OCI-LY1 (cell line): ENCODE results near the gene TRPM6.
A peak's percentile ranks its signal among the peaks of the same experiment; 100 is the strongest.

Experiments
- H2AFZ ChIP-seq: fragments of 200-600 bp; sonication (generic), shearing (Covaris generic); 2 replicates; pipeline ENCODE4 v1.6.0; 2014; ENCODE audit warnings: antibody characterized with exemption, mild to moderate bottlenecking, low read length
- H3F3A ChIP-seq: fragments of 200-600 bp; sonication (generic), shearing (Covaris generic); 2 replicates; pipeline ENCODE4 v1.6.0; 2014; ENCODE audit warnings: mild to moderate bottlenecking, antibody characterized with exemption, low read length, moderate library complexity; ENCODE audit not compliant: insufficient read depth
- H3K27ac ChIP-seq: fragments of 200-600 bp; sonication (generic); 2 replicates; pipeline ENCODE4 v1.5.1; 2014; ENCODE audit warnings: low read length, mixed run types, mild to moderate bottlenecking, low read depth; ENCODE audit not compliant: poor library complexity, severe bottlenecking
- H3K27me3 ChIP-seq: fragments of 200-600 bp; sonication (generic); 2 replicates; pipeline ENCODE4 v1.6.0; 2014; ENCODE audit warnings: antibody characterized with exemption, mild to moderate bottlenecking, low read length, moderate library complexity; ENCODE audit not compliant: insufficient read depth
- H3K36me3 ChIP-seq: fragments of 200-600 bp; sonication (generic); 2 replicates; pipeline ENCODE4 v1.6.1; 2014; ENCODE audit warnings: mild to moderate bottlenecking, antibody characterized with exemption, low read length, moderate library complexity, mixed read lengths; ENCODE audit not compliant: insufficient read depth
- H3K4me1 ChIP-seq: fragments of 200-600 bp; sonication (generic); 2 replicates; pipeline ENCODE4 v1.5.1; 2014; ENCODE audit warnings: mild to moderate bottlenecking, low read length, moderate library complexity; ENCODE audit not compliant: insufficient read depth, severe bottlenecking
- H3K4me2 ChIP-seq: fragments of 200-600 bp; sonication (generic), shearing (Covaris generic); 2 replicates; pipeline ENCODE4 v1.6.1; 2014; ENCODE audit warnings: low read length
- H3K4me3 ChIP-seq: fragments of 200-600 bp; sonication (generic); 2 replicates; pipeline ENCODE4 v1.5.1; 2014; ENCODE audit warnings: low read length, low read depth, mild to moderate bottlenecking, mixed read lengths; ENCODE audit not compliant: poor library complexity, severe bottlenecking
- H3K79me2 ChIP-seq: fragments of 200-600 bp; shearing (Covaris generic); 2 replicates; pipeline ENCODE4 v1.6.1; 2016; ENCODE audit warnings: mixed run types, low read length, mixed read lengths; ENCODE audit not compliant: insufficient read depth
- H3K9ac ChIP-seq: fragments of 200-600 bp; sonication (generic), shearing (Covaris generic); 2 replicates; pipeline ENCODE4 v1.6.1; 2014; ENCODE audit warnings: mild to moderate bottlenecking, low read length, mixed read lengths
- H3K9me2 ChIP-seq: fragments of 200-600 bp; sonication (generic), shearing (Covaris generic); 2 replicates; pipeline ENCODE4 v1.6.1; 2014; ENCODE audit warnings: low read depth, mild to moderate bottlenecking, low read length, mixed read lengths
- H3K9me3 ChIP-seq: fragments of 200-600 bp; shearing (Covaris generic); 2 replicates; pipeline ENCODE4 v1.6.1; 2014; ENCODE audit warnings: low read length, mixed read lengths
- H4K20me1 ChIP-seq: fragments of 200-600 bp; sonication (generic), shearing (Covaris generic); 2 replicates; pipeline ENCODE4 v1.6.0; 2016; ENCODE audit warnings: mild to moderate bottlenecking, low read length; ENCODE audit not compliant: insufficient read depth
- EZH2 ChIP-seq: fragments of 200-600 bp; sonication (generic), shearing (Covaris generic); IDR thresholded peaks from 2 replicates; pipeline ENCODE4 v1.8.0; 2017; ENCODE audit warnings: borderline replicate concordance, mixed run types, mild to moderate bottlenecking, antibody characterized with exemption, low read length, moderate library complexity, mixed read lengths
- TF ChIP-seq, protein P1 (sequence below): fragments of 200-600 bp; sonication (generic), shearing (Covaris generic); IDR thresholded peaks from 2 replicates; pipeline ENCODE4 v1.5.1; 2017; ENCODE audit warnings: mild to moderate bottlenecking, antibody characterized with exemption, low read length, moderate library complexity, mixed read lengths

TRPM6 gene

DNA sequence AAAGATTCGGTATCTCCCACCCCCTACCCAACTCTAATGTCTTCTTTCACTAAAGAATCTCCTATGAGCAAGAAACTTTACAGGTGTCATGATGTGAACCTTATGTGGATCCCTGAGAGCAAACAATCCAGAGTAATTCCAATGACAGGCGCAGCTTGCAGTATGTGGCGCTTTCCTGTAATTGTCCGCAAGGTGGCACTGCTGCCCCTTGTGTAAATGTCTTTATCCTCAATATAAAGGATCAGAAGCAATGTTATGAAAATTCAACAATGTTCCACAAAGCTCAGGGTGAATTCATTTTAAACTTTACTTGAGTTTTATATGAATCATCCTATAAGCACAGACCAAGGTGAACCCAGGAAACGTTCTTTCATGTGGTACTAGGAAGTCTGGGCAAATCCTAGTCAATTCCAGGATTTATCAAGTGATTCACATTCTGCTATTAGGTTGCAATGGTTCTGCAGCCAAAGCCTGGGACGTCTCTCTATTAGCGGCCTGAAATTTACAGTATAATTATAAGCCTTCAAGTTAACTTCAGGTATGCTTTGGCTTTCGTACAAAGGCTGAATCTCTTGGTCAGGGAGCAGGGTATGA is 113.7 kb downstream of the TRPM6 start:
- TF ChIP-seq, protein P1, sequence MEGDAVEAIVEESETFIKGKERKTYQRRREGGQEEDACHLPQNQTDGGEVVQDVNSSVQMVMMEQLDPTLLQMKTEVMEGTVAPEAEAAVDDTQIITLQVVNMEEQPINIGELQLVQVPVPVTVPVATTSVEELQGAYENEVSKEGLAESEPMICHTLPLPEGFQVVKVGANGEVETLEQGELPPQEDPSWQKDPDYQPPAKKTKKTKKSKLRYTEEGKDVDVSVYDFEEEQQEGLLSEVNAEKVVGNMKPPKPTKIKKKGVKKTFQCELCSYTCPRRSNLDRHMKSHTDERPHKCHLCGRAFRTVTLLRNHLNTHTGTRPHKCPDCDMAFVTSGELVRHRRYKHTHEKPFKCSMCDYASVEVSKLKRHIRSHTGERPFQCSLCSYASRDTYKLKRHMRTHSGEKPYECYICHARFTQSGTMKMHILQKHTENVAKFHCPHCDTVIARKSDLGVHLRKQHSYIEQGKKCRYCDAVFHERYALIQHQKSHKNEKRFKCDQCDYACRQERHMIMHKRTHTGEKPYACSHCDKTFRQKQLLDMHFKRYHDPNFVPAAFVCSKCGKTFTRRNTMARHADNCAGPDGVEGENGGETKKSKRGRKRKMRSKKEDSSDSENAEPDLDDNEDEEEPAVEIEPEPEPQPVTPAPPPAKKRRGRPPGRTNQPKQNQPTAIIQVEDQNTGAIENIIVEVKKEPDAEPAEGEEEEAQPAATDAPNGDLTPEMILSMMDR, result peak; percentile 92
- TF ChIP-seq EZH2, result no peak
- Histone ChIP-seq H3K27ac (no peak overlapping the region), H3K4me1 (no peaks in the 10 kb centered on the region), H3K9ac (no peak overlapping the region), H3K9me3 (no peaks in the 10 kb centered on the region), H2AFZ (no peak overlapping the region), H3K79me2 (no peaks in the 10 kb centered on the region), H3K9me2 (no peaks in the 10 kb centered on the region), H4K20me1 (no peaks in the 10 kb centered on the region), H3K27me3 (no peaks in the 10 kb centered on the region), H3K36me3 (no peaks in the 10 kb centered on the region), H3F3A (no peaks in the 10 kb centered on the region), H3K4me2 (no peak overlapping the region), H3K4me3 (no peak overlapping the region)

DNA sequence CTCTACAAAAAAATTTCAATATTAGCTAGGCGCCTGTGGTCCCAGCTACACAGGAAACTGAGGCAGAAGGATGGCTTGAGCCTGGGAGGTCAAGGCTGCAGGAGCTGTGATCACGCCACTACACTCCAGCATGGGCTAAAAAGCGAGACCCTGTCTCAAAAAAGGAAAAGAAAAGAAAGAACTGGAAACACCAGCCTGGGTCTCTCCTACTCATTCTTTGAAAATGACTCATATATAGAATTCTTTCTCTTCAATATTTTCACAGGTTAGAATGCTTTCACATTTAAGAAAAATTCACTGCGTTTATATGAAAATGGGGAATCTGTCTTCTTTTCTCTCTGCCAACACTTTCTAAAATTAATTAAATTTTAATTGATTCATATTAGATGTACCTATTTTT is 115.6 kb downstream of the TRPM6 start:
- Histone ChIP-seq H3K27ac (no peak overlapping the region), H3K4me1 (no peaks in the 10 kb centered on the region), H3K9me3 (no peaks in the 10 kb centered on the region), H3K4me2 (no peak overlapping the region), H3F3A (no peaks in the 10 kb centered on the region), H3K27me3 (no peaks in the 10 kb centered on the region; the same call in 1 of the 2 replicates), H3K9me2 (no peaks in the 10 kb centered on the region), H4K20me1 (no peaks in the 10 kb centered on the region), H3K4me3 (no peak overlapping the region), H3K79me2 (no peaks in the 10 kb centered on the region), H3K36me3 (no peaks in the 10 kb centered on the region), H2AFZ (no peak overlapping the region), H3K9ac (no peak overlapping the region)
- no peak for TF ChIP-seq EZH2
- TF ChIP-seq, protein P1, result no peak

DNA sequence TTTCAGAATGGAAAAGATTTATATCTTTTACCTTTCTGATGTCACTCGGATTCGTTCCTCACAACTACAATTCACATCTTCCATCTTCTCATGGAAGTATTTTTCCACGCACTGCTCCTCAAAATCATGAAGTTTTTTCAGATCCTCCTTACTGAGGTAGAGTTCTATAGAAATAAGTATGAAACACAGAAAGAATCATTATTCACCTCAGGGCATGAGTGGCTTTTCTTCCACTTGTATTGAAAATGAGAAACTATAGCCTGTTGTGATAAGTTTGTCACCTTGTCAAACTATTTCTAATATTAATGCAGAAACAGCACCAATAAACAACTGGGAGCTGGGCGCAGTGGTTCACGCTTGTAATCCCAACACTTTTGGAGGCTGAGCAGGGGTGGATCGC is 116.0 kb downstream of the TRPM6 start:
- no peaks in the 10 kb centered on the region for H3K9me3 ChIP-seq
- no peaks in the 10 kb centered on the region for H3K79me2 ChIP-seq
- no peaks in the 10 kb centered on the region; the same call in 1 of the 2 replicates for H3K27me3 ChIP-seq
- no peaks in the 10 kb centered on the region for H3K36me3 ChIP-seq
- no peak overlapping the region for H3K4me2 ChIP-seq
- no peaks in the 10 kb centered on the region for H3K9me2 ChIP-seq
- no peaks in the 10 kb centered on the region for H3F3A ChIP-seq
- TF ChIP-seq, protein P1, result no peak
- no peak for TF ChIP-seq EZH2
- no peak overlapping the region for H3K9ac ChIP-seq
- no peak overlapping the region for H3K4me3 ChIP-seq
- H3K4me1 ChIP-seq, result no peaks in the 10 kb centered on the region
- no peaks in the 10 kb centered on the region for H4K20me1 ChIP-seq
- H2AFZ ChIP-seq, result no peak overlapping the region
- H3K27ac ChIP-seq, result no peak overlapping the region
